Hematopoietic multipotent progenitor cell (in vitro differentiated cells): ENCODE data around the gene ELAVL1. TPM values are rescaled to one million over a fixed set of nuclear protein-coding genes. Genes with fewer than 3 reads are reported as not detected.
A peak's percentile ranks its signal among the peaks of the same experiment; 100 is the strongest.
"Not testable (repeated sequence)": the region's sequence is repeated elsewhere in the genome, so short reads cannot be mapped to it uniquely, and the experiment has no call there.

ENCODE experiments used
- DNase-seq, 3 donors: peaks; one replicate each; pipeline ENCODE4 v3.0.0-alpha.2; 2011 to 2015; ENCODE audit warnings: low read depth in 2 of 3, low spot score in 2 of 3
- total RNA-seq: library from RNA; depleted of rRNA; stranded (reverse); fragments of >200 nt; gene quantifications from one replicate; pipeline ENCODE4 v1.2.3, GENCODE V29; 2012

Gene ELAVL1
- total RNA-seq, 1 donor: 44.4 TPM

- DNase-seq: no peak
Measured at GRCh38 chr19:7971553-7972520, 33.6 kb downstream of the ELAVL1 start.

GRCh38 chr19:7970716-7971448 lies 34.6 kb downstream of the ELAVL1 start:
- peak in 2 of 3 donors; percentile 36 to 49 for DNase-seq

DNA sequence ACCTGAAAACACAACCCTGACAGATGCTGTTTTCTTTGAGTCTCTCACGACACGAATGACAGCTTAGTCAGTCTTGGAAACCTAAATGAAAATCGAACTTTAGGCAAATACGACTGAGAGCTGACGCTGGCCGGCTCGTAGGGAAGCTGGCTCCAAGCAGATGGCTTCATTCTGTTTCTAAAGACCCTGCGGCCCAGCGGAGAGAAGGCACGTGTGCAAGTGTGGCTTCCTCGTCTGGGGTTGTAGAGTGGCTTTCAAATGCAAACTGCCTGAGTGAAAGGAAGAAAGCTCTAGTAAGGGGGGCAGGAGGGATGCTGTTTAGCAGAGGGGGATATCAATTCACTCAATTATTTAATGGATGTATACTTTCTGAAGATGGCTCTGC lies 35.9 kb downstream of the ELAVL1 start:
- DNase-seq: no peak

- DNase-seq: no peak
Measured at GRCh38 chr19:7968796-7969554, 36.5 kb downstream of the ELAVL1 start.

GRCh38 chr19:7968008-7968795 lies 37.2 kb downstream of the ELAVL1 start:
- no peak for DNase-seq

- no peak for DNase-seq
Measured at GRCh38 chr19:7965921-7966665, 39.3 kb downstream of the ELAVL1 start.

GRCh38 chr19:7965259-7965841 lies 40.1 kb downstream of the ELAVL1 start:
- no peak for DNase-seq

DNA sequence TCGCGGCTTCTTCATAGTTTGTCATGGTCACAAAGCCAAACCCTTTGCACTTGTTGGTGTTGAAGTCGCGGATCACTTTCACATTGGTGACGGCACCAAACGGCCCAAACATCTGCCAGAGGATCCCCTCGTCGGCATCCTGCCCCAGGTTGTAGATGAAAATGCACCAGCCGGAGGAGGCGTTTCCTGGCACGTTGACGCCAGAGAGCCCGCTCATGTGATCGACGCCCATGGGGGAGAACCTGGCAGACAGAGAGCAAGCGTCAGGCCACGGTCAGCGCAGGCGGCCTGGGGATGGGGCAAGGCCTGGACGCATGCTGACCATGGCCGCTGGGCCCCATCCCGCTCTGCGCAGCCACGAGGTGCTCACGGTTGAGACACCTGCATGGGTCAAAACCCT lies 41.9 kb downstream of the ELAVL1 start:
- DNase-seq: no peak

- DNase-seq: no peak
Measured at GRCh38 chr19:7962644-7963268, 42.7 kb downstream of the ELAVL1 start.

GRCh38 chr19:7961920-7962626 lies 43.4 kb downstream of the ELAVL1 start:
- no peak for DNase-seq

DNA sequence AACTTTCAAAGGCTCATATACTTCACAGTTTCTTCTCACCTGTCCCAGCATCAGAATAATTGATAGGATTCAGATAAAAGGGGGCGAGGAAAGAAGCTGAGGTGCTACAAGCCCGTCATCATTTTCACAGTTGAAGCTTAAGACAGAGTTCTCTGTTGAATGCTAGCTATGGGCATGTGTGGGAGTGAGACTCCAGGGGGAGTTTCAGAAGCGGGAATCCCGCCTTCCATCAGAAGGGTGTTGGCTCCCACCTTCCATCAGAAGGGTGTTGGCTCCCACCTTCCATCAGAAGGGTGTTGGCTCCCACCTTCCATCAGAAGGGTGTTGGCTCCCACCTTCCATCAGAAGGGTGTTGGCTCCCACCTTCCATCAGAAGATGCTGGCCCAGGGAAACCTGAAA lies 44.4 kb downstream of the ELAVL1 start:
- DNase-seq: not testable (repeated sequence)

- DNase-seq: peak in 2 of 3 donors; percentile 18 to 57
Measured at GRCh38 chr19:7959211-7959610, 46.2 kb downstream of the ELAVL1 start.

GRCh38 chr19:7955696-7956095 lies 49.7 kb downstream of the ELAVL1 start:
- DNase-seq: no peak

DNA sequence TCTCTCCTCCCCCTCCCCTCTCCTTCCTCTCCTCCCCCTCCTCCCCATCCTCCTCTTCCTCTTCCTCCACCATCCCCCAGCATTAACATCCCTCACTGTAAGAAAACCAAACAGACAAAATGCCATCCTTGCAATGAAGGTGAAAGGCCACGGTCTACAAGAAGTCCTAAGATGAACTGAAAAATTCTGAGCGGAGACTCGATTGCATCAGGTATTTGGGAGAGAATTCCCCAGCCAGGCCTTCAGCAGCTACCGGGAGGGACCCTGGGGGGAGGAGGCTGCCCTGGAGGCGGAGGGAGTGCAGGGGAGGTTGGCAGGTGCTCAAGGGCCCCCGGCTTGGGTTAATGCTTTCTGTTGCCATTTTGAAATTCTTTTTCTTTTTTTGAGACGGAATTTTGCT lies 51.9 kb downstream of the ELAVL1 start:
- no peak for DNase-seq

DNA sequence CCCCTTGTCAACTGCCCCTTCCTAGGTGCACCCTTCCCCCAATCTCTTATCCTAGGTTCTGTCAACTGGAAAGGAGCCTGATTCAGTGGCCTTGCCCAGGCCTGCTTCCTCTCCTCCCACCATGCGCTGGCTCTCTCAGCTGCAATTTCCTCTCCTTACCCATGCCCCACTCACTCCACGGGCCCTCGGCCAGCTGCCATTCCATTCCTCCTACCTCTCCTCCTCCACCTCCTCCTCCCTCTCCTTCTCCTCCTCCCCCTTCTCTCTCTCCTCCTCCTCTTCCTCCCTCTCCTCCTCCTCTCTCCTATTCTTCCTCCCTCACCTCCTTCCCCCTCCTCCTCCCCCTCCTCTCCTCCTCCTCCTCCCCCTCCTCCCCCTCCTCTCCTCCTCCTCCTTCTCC lies 52.4 kb downstream of the ELAVL1 start:
- no peak for DNase-seq

- no peak for DNase-seq
Measured at GRCh38 chr19:7947939-7948338, 57.5 kb downstream of the ELAVL1 start.

DNA sequence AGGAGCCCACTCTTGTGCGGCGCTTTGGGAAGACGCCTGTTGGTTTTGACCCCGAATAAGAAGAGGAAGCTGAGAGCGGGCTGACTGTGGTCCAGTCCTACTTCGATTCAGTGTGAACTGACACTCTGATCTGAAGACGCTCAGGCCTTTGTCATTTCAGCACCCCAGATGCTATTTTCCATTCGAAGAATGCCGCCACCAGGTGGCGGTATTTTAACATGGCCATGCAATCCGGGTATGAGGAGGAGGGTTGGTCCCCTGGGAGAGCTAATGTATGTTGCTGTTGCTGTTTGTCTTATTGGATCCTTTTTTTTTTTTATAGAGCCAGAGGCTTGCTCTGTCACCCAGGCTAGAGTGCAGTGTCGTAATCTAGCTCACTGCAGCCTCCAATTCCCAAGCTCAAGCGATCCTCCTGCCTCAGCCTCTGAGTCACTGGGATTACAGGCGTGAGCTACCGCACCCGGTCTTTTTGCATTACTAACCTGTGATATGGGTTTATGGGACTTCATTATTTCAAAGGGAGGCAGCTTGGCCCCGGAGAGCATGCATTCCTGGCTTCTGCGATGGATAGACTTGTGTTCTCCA lies 61.2 kb downstream of the ELAVL1 start:
- DNase-seq: peak; percentile 80 to 95 (median 87)
